ENCODE data around the gene MSI2.

MSI2 gene

DNA sequence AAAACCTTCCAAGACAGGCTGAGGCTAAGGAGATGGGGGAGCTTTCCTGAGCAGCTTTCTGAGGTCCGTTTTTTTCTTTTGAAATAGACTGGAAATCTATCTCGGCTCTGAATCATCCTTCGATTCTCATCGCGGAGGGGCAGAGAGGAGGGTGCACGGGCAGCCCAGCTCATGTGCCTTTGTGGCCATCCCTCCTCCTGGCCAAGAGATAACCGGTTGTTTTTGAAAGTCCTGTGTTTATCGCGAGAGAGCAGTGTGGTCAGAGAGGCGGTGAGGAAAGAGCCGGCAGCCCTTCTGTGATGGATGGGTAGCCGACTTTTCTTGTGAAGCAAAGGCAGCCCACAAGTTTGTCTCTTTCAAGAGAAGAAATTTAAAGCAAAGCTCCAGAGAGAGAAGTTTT is 297.2 kb downstream of the MSI2 start:
- POLR2A ChIA-PET: interaction anchor here (0.6 to 1.5 kb wide), 4 partner anchors 8 to 15 kb away, joined by 3 to 4 read pairs (median 3); no protein-coding TSS in a partner anchor
- CTCF ChIA-PET: interaction anchor here (0.6 to 3.2 kb wide), 4 partner anchors 8 to 310 kb away, joined by 3 to 18 read pairs (median 9); no protein-coding TSS in a partner anchor
- TF ChIP-seq ARNT (IDR thresholded peaks at IDR 0.05) (no peak), ELF4 (IDR thresholded peaks at IDR 0.05) (no peak), FOXK2 (IDR thresholded peaks at IDR 0.05) (no peak)
- DNase-seq (ENCODE audit: extremely low spot score): no peak

DNA sequence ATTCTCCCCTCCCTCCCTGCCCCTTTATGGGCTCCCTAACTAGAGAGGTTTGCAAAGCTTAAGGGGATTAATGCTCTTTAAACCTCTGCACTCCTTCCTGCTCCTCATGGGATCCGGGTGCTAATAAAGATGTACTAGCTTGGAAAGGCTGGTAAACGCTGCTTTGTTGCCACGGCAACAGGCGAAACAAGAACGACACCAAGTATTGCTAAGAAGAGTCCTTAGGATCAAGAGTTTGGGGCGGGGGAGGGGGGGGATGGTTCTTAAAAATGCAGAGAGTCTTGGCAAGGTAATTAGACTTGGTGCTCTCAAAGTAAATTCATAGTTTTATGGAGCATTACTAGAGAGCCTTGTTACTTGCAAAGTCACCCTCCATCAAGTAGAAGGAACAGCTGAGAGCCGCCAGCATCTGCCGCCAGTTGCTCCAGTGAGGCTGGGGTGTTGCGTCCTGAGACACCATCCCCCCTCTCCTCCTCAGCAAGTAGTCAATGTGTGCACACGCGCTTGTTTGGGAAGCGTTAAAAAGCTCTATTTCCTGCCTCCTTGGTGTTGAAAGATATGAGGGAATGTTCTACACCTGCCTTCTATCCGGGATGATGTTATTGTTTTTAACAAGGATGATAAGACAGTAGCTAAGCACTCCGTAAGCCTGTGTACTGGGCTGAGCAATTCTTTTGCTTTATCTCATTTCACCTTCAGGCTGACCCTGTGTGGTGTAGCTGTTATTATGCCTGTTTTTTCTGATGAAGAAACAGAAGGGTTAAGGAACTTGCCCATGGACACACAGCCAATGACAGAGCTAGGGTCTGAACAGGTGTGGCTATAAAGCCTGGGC is 297.9 kb downstream of the MSI2 start:
- no peak for DNase-seq (ENCODE audit: extremely low spot score)
- CTCF ChIA-PET: interaction anchor here (0.9 to 3.2 kb wide), 3 partner anchors 17 to 311 kb away, joined by 4 to 18 read pairs (median 7); no protein-coding TSS in a partner anchor
- no peak for TF ChIP-seq SUZ12 (IDR thresholded peaks at IDR 0.05)
- TF ChIP-seq L3MBTL2 (conservative IDR thresholded peaks at IDR 0.05): no peak
- no peak for TF ChIP-seq ZNF384 (IDR thresholded peaks at IDR 0.05)
- no peak for TF ChIP-seq HDGF (IDR thresholded peaks at IDR 0.05; ENCODE audit: borderline replicate concordance)
- TF ChIP-seq NFRKB (IDR thresholded peaks at IDR 0.05): no peak
- TF ChIP-seq ARNT (IDR thresholded peaks at IDR 0.05): no peak
- TF ChIP-seq FOXK2 (IDR thresholded peaks at IDR 0.05): no peak
- TF ChIP-seq ELF4 (IDR thresholded peaks at IDR 0.05): no peak
- TF ChIP-seq TARDBP (IDR thresholded peaks at IDR 0.05): no peak
- no peak for TF ChIP-seq BHLHE40 (IDR thresholded peaks at IDR 0.05; ENCODE audit: borderline replicate concordance)
- no peak for TF ChIP-seq LEF1 (IDR thresholded peaks at IDR 0.05; ENCODE audit: borderline replicate concordance)
- TF ChIP-seq FOXM1 (IDR thresholded peaks at IDR 0.05; ENCODE audit: borderline replicate concordance): no peak
- TF ChIP-seq FOXA1 (IDR thresholded peaks at IDR 0.05): no peak
- no peak for TF ChIP-seq SP1 (IDR thresholded peaks at IDR 0.05)
- TF ChIP-seq, protein P1, sequence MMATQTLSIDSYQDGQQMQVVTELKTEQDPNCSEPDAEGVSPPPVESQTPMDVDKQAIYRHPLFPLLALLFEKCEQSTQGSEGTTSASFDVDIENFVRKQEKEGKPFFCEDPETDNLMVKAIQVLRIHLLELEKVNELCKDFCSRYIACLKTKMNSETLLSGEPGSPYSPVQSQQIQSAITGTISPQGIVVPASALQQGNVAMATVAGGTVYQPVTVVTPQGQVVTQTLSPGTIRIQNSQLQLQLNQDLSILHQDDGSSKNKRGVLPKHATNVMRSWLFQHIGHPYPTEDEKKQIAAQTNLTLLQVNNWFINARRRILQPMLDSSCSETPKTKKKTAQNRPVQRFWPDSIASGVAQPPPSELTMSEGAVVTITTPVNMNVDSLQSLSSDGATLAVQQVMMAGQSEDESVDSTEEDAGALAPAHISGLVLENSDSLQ (IDR thresholded peaks at IDR 0.05): no peak
- no peak for TF ChIP-seq CTBP1 (IDR thresholded peaks at IDR 0.05; ENCODE audit: borderline replicate concordance)
- POLR2A ChIA-PET: interaction anchor here (0.7 to 1.5 kb wide), 3 partner anchors 9 to 106 kb away, joined by 3 to 4 read pairs (median 3); no protein-coding TSS in a partner anchor

DNA sequence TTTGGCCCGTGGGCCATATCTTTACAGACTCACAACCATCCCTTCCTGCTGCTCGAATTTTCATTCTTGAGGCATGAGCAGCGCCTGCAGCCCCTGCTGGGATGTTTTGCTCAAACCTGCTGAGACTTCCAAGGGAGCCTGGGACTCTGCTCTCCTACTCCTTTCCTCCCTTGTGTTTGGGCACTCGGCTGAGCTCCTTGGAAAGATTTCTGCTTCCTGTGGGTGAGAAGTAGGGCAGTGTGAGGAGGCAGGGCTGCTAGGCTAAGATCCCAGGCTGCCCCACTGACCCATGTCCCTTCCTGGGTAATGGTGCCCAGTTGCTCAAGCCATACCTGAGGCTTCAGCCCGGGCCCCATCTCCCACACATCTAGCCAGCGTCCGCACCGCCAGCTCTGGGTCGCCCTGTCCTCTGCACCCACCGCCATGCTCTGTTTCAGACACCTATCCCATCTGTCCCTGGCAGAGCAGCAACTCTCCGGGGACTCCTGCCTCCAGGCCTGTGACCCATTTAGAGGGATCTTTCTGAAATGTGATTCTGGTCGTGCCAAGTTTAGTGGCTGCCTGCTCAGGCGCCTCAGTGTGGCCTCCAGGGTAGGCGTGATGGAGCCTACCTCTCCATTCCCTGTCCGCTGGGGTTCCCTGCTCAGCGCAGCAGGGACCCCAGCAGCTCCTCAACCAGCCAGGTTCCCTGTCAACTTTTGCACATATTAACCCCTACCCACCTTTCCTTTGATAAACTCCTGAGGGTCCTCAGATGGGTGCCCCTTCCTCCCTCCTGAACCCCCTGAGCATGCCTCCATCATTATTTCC is 298.7 kb downstream of the MSI2 start:
- no peak for DNase-seq (ENCODE audit: extremely low spot score)
- TF ChIP-seq, protein P1 (IDR thresholded peaks at IDR 0.05): no peak
- TF ChIP-seq ZNF384 (IDR thresholded peaks at IDR 0.05) (no peak), FOXK2 (IDR thresholded peaks at IDR 0.05) (no peak), FOXA1 (IDR thresholded peaks at IDR 0.05) (no peak), L3MBTL2 (conservative IDR thresholded peaks at IDR 0.05) (no peak), SUZ12 (IDR thresholded peaks at IDR 0.05) (no peak), ELF4 (IDR thresholded peaks at IDR 0.05) (no peak), LEF1 (IDR thresholded peaks at IDR 0.05; ENCODE audit: borderline replicate concordance) (no peak), ARNT (IDR thresholded peaks at IDR 0.05) (no peak), HDGF (IDR thresholded peaks at IDR 0.05; ENCODE audit: borderline replicate concordance) (no peak), BHLHE40 (IDR thresholded peaks at IDR 0.05; ENCODE audit: borderline replicate concordance) (no peak), SP1 (IDR thresholded peaks at IDR 0.05) (no peak), CTBP1 (IDR thresholded peaks at IDR 0.05; ENCODE audit: borderline replicate concordance) (no peak), NFRKB (IDR thresholded peaks at IDR 0.05) (no peak), FOXM1 (IDR thresholded peaks at IDR 0.05; ENCODE audit: borderline replicate concordance) (no peak), TARDBP (IDR thresholded peaks at IDR 0.05) (no peak)
- ChIA-PET POLR2A (interaction anchor here (0.7 to 1.5 kb wide), 3 partner anchors 10 to 107 kb away, joined by 3 to 4 read pairs (median 3); no protein-coding TSS in a partner anchor), CTCF (interaction anchor here (0.9 kb wide), 1 partner anchor 115 kb away, joined by 4 read pairs; no protein-coding TSS in a partner anchor)

DNA sequence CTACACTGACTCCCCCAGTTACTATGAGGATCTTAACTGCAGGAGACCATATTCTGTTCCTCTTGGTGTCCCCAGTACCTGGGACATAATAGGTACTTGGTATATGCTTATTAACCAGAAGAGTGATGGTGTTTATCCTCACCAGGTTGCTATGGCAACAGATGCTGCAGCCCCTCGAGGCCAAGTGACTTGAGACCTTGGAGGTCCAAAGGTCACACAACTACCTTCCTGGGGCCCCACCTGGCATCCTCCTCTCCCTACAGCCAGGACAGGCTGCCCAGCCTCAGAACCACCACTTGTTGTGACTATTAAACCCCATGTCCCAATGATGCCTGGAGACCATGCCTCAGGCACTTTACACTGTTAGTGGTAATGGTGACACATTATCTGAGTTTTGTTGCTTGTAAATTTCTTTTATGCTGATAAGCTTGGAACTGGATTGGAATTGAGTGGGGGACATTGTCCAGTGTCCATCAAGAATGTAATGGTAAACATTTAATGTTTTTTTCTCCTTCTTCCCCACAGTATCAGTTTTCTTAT is 299.4 kb downstream of the MSI2 start:
- ChIA-PET CTCF (no interaction called here), POLR2A (no interaction called here)
- no peak for DNase-seq (ENCODE audit: extremely low spot score)
- TF ChIP-seq SUZ12 (IDR thresholded peaks at IDR 0.05): no peak

DNA sequence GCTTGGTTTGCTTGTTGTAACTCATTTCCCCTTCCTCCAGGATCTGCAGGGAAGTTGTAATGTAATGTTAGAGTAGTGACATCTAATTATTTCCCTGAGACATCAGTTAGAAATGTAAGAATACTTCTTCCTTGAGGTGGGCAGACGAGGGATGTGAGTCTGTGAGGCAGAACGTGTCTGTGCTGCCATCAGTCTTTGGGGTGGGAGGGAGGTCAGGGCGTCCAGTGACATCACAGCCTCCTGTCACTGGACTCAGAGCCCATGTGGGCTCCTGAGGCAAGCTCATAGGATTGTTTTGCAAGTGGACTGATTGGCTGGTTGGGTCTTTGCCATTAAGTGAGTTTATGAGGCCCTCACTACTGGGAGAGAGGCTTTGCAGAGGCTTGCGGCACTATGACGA is 300.0 kb downstream of the MSI2 start:
- ChIA-PET POLR2A (no interaction called here), CTCF (no interaction called here)
- TF ChIP-seq FOXK2 (IDR thresholded peaks at IDR 0.05) (no peak), ELF4 (IDR thresholded peaks at IDR 0.05) (no peak), CTBP1 (IDR thresholded peaks at IDR 0.05; ENCODE audit: borderline replicate concordance) (no peak), BHLHE40 (IDR thresholded peaks at IDR 0.05; ENCODE audit: borderline replicate concordance) (no peak), NFRKB (IDR thresholded peaks at IDR 0.05) (no peak), LEF1 (IDR thresholded peaks at IDR 0.05; ENCODE audit: borderline replicate concordance) (no peak), L3MBTL2 (conservative IDR thresholded peaks at IDR 0.05) (no peak), FOXA1 (IDR thresholded peaks at IDR 0.05) (no peak)
- TF ChIP-seq, protein P1 (IDR thresholded peaks at IDR 0.05): no peak
- no peak for DNase-seq (ENCODE audit: extremely low spot score)

Measured in HEK293T (cell line).